Kidney epithelial cell (primary cell): ENCODE results near the gene DMRT1. TPM values are rescaled to one million over a fixed set of nuclear protein-coding genes. Genes with fewer than 3 reads are reported as not detected.
A peak's percentile ranks its signal among the peaks of the same experiment; 100 is the strongest.
"Not testable (repeated sequence)": the region's sequence is repeated elsewhere in the genome, so short reads cannot be mapped to it uniquely, and the experiment has no call there.

ENCODE experiments used
- DNase-seq: peaks from one replicate; pipeline ENCODE4 v3.0.0-alpha.2; 2010; ENCODE audit warnings: low read depth
- H3K27me3 ChIP-seq: 2 replicates; pipeline ENCODE4 v1.6.0; 2011; ENCODE audit warnings: low read length; ENCODE audit not compliant: control insufficient read depth, insufficient read depth
- H3K36me3 ChIP-seq: 2 replicates; pipeline ENCODE4 v1.5.1; 2011; ENCODE audit warnings: low read length; ENCODE audit not compliant: control insufficient read depth, insufficient read depth
- H3K4me3 ChIP-seq: 2 replicates; pipeline ENCODE4 v1.5.1; 2011; ENCODE audit warnings: low read depth, mild to moderate bottlenecking, control low read depth, low read length
- total RNA-seq: library from RNA; depleted of rRNA; stranded (reverse); fragments of >200 nt; gene quantifications from 2 replicates; pipeline ENCODE4 v1.2.3, GENCODE V29; 2015
- TF ChIP-seq, protein P1 (sequence below): IDR thresholded peaks from 2 replicates; pipeline ENCODE4 v1.5.1; 2011; ENCODE audit warnings: mild to moderate bottlenecking, moderate library complexity, low read length, control low read depth, inconsistent platforms; ENCODE audit not compliant: insufficient read depth, poor library complexity, severe bottlenecking

DMRT1 gene
- total RNA-seq, 1 donor from 2014 or later, result 0.08 TPM

DNA sequence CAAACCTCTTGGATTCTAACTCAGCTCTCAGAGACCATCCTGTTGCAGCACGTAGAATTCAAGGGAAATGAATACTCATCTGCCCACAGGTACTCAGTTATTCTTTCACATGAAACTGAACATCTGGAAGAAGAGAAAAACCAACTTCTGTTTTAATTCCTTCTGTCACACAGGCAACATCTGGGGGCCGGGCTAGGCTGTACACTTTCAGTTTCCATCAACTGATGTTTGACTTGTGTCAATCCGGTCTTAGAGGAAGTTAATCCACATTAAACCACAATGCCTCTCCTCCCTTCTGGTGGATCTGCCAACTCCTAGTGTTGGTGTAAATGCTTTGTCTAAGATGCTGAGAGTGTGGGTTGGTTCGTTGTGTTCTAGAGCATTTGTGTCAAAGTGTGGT, 152.5 kb downstream of the DMRT1 start:
- DNase-seq, result no peak
- no peaks in the 10 kb centered on the region for H3K27me3 ChIP-seq
- no peak overlapping the region for H3K4me3 ChIP-seq
- no peaks in the 10 kb centered on the region for H3K36me3 ChIP-seq
- TF ChIP-seq, protein P1, sequence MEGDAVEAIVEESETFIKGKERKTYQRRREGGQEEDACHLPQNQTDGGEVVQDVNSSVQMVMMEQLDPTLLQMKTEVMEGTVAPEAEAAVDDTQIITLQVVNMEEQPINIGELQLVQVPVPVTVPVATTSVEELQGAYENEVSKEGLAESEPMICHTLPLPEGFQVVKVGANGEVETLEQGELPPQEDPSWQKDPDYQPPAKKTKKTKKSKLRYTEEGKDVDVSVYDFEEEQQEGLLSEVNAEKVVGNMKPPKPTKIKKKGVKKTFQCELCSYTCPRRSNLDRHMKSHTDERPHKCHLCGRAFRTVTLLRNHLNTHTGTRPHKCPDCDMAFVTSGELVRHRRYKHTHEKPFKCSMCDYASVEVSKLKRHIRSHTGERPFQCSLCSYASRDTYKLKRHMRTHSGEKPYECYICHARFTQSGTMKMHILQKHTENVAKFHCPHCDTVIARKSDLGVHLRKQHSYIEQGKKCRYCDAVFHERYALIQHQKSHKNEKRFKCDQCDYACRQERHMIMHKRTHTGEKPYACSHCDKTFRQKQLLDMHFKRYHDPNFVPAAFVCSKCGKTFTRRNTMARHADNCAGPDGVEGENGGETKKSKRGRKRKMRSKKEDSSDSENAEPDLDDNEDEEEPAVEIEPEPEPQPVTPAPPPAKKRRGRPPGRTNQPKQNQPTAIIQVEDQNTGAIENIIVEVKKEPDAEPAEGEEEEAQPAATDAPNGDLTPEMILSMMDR, result no peak

DNA sequence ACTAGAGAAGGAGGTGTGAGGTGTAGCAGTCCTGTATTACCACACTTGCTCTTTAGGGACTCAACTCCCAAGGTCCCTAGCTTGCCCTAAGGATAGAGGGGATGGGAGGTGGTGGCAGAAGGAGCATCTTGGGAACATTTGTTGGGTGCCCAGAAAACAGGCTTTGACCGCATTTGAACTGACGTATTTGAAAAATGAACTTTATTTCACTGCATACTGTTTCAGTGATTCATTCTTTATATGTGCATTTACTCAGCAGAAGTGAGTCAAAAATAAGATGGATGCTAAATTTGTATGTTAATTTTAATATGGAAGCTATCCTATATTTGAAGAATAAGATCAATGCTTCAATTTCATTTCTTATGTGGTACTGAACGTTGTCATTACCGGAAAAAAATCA, 153.7 kb downstream of the DMRT1 start:
- no peak for DNase-seq
- TF ChIP-seq, protein P1, result no peak
- no peaks in the 10 kb centered on the region for H3K27me3 ChIP-seq
- no peak overlapping the region for H3K4me3 ChIP-seq
- no peaks in the 10 kb centered on the region for H3K36me3 ChIP-seq

DNA sequence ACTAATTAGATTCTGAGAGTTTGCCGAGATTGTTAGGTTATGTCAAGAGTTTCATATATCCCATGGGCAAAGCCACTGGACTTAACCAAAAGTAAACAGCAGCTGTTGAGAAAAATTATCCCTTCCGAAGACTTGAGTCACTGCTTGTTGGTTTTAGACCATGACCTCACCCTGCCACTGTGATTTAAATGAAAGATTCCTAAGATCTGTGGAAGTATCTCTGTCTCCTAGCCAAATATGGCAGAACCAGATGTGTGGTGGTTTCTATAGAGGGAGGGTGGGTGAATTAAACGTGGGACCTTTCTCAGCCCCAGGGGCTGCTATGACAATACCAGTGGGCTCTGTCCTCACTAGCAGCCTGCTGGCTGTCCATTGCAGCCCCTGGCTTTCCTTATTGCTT, 154.3 kb downstream of the DMRT1 start:
- Histone ChIP-seq H3K4me3 (no peak overlapping the region), H3K36me3 (no peaks in the 10 kb centered on the region), H3K27me3 (no peaks in the 10 kb centered on the region)
- peak; percentile 82 for DNase-seq
- TF ChIP-seq, protein P1, result no peak

DNA sequence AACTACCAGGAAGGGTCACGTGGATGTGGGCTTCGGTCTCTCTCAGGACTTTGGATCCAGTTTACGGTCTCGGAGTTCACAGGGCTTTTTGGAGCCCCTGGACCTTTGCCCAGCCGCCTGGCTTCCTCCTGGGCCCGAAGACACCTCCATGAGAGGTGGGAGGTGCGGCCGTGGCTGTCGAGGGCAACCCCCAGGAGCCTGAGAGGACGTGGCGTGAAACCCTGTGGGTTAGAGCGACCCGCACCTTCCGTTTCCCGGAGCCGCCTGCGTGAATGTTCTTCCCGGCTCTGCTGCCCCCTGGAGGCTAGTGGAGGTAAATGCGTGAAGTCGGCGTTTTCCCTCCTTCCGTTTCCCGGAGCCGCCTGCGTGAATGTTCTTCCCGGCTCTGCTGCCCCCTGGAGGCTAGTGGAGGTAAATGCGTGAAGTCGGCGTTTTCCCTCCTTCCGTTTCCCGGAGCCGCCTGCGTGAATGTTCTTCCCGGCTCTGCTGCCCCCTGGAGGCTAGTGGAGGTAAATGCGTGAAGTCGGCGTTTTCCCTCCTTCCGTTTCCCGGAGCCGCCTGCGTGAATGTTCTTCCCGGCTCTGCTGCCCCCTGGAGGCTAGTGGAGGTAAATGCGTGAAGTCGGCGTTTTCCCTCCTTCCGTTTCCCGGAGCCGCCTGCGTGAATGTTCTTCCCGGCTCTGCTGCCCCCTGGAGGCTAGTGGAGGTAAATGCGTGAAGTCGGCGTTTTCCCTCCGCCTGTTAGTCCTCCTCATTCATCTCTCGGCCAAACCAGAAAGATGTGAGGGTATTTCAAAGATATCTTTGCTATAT, 157.0 kb downstream of the DMRT1 start:
- not testable (repeated sequence) for DNase-seq, H3K36me3 ChIP-seq, H3K27me3 ChIP-seq
- H3K4me3 ChIP-seq, result peak overlapping the region; percentile 15
- TF ChIP-seq, protein P1, result peak; percentile 49

DNA sequence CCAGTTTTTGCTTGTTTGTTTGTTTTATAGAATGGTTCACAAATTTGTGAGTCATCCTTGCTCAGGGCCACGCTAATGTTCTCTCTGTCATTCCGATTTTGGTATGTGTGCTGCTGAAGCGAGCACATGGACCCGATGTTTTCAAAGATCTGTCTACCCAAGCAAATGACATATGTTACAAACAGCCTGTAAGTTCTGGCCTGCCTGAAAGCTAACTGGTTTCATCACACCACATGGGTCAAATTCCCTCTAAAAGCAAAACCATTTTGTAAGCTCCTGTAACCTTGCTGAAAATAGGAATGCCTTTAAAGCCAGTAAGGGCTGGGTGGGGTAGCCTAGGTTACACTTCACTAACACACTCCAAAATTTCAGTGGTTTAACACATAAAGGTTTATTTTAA, 160.3 kb downstream of the DMRT1 start:
- H3K36me3 ChIP-seq, result no peaks in the 10 kb centered on the region
- TF ChIP-seq, protein P1, result no peak
- H3K4me3 ChIP-seq, result no peak overlapping the region
- DNase-seq, result no peak
- H3K27me3 ChIP-seq, result no peaks in the 10 kb centered on the region

DNA sequence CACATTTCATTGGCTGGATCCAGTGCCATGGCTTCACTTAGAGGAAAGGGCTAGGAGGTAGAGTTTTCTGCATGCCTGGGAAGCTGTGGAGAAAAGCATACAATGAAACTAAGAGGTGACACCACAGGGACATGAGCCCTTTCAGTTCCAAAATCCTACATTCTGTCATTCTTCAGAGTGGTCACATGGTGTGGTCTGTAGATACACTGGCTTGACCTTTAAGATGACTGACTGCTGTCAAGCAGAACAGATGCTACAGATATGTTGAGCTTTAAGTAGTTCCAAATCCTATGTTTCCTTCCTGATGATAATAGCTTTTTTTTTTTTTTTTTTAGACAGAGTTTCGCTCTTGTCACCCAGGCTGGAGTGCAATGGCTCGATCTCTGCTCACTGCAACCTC, 161.2 kb downstream of the DMRT1 start:
- no peak for DNase-seq
- Histone ChIP-seq H3K36me3 (no peaks in the 10 kb centered on the region), H3K4me3 (no peak overlapping the region), H3K27me3 (no peaks in the 10 kb centered on the region)
- TF ChIP-seq, protein P1, result no peak
